GM18499 (cell line): ENCODE data around the gene DENND2C.

ENCODE experiments used
- ATAC-seq: cut with Tn5 transposase; IDR thresholded peaks from one replicate; pipeline ENCODE4 v1.9.1; 2021; ENCODE audit warnings: moderate number of reproducible peaks; ENCODE audit not compliant: insufficient read depth, unreplicated experiment

Gene DENND2C

DNA sequence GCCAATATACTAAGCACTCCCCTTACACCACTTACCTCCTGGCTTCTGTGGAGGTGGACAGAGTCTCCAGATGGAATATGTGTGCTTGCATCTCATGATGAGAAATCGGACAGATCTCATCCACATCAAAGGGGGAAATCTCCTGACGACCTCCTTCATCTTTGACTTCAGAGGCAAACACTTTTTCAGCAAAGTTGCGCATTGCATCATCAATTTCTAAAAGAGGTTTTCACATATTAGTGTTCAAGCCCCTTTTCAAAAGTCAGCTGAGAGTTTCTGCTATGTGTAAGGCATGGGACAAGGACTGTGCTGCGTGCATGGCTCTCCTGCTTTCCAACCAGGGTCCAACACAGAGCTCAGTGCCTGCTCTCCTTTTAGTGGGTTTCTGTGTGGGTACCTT, 18.7 kb upstream of the DENND2C start:
- no peak for ATAC-seq

DNA sequence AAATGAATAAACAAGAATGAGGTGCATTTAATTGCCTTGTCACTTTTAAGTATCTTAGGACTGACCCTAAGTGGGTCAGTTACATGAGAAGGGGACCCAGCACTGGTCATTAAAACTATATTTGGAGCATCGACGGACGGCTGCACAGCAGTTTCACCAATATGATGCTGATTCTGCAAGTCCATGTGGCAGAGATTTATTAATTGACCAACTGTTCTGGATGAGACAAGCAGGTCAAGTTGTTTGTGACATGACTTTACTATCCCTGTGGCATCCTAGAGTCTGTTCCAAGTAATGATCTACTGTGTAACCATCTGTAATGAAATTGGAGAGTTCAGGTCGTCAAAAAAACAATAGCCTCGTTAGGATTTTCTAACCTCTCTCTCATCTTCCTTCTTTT, 16.0 kb upstream of the DENND2C start:
- ATAC-seq: no peak

- no peak for ATAC-seq
Measured at GRCh38 chr1:114677691-114678090, 7.8 kb upstream of the DENND2C start.

GRCh38 chr1:114676115-114676514, 6.3 kb upstream of the DENND2C start:
- ATAC-seq: no peak

DNA sequence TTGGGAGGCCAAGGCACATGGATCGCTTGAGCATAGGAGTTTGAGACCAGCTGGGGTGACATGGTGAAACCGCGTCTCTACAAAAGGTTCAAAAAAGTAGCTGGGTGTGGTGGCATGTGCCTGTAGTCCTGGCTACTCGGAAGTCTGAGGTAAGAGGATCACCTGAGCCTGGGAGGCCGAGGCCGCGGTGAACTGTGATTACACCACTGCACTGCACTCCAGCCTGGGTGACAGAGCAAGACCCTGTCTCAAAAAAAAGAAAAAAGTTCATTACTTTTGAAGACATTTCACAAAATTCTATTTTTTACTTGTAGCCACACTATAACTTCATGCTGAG, 2.1 kb upstream of the DENND2C start:
- ATAC-seq: no peak

DNA sequence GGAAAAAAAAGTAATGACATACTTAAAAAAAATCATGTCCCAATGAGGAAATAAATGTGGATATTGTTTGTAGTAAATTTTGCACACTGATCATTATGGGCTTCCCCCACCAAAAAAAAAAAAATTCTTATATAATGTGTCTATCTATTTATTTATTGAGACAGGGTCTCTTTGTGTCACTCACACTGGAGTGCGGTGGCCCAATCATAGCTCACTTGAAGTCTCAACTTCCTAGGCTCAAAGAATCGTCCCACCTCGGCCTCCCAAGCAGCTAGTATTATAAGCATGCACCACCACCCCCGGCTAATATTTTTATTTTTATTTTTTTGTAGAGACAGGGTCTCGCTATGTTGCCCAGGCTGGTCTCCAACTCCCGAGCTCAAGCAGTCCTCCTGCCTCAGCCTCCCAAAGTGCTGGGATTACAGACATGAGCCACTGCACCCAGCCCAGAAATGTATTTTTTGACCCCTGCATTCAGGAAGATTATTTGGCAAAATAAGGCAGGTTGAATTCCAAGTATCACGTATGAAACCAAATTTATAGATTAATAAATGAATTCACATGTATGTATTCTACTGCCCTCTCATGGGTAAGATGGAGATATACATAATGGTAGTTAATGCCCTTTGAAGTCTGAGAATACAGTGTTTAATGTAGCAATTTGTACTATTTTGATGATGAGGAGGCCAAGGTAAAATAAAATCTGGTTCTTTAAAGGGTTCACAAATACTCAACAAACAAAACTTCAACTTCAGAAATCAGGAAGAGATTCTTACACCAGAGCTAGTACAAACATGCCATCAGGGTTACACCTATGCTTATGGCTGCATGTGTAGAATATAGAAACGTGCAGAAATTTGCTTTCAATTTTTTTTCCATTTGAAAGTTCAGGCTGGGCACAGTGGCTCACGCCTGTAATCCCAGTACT, 1.4 kb upstream of the DENND2C start:
- no peak for ATAC-seq

- peak; percentile 94 for ATAC-seq
Measured at GRCh38 chr1:114670083-114671010, 498 bp upstream of the DENND2C start.

- no peak for ATAC-seq
Measured at GRCh38 chr1:114668784-114669561, 876 bp downstream of the DENND2C start.

DNA sequence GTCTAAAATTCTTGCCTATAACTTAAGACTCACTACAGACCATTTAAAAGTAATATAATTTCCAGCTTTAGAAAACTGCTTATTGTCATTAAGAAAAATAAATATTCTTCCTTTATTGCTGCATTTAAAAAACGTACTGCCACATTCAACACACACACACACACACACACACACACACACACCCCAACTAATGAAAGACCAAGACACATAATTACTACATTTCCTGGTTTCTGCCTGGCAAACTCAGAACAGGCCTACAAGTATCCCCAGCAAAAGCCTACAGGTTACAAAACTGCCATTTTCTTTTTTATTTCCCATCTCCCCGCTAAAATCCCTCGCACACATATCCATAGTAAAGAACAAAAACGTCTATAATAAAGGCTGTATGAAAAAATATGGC, 1.5 kb downstream of the DENND2C start:
- ATAC-seq: no peak

DNA sequence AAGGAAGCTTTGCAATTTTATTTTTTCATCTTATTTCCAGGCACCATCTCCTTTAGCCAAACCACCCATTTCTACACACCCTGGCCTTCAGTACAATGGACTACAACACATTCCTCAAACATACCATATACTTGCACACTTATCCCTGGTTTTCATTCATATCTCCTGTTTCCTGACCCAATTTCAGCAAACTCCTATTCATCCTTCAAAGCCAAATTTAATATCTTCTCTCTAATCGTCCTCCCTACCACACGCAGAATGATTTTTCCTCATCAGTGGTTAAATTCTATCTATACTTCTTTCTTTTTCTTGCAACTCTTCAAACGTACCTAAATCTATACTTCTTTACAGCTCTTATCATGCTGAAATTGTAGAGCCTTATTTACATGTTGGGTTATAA, 2.9 kb downstream of the DENND2C start:
- ATAC-seq: no peak

- ATAC-seq: no peak
Measured at GRCh38 chr1:114660238-114660637, 9.6 kb downstream of the DENND2C start.

DNA sequence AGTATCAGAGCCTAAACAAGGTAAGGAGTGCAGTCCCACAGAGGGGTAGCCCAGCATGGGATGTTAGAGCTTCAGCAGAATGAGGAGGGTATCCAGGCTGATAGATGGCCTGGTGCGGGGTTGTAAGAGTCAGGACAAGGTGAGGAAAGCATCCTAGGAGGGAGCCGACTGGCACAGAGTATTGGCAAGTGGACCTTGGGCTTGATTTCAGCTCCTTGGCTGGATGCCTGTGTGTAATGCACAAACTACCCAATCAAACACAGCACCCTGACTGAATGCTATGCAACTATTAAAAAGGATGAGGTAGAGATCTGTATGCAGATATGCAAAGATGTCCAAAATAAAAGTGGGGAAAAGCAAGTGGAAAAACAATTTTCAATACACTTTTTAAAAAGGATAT, 18.0 kb downstream of the DENND2C start:
- ATAC-seq: no peak

- no peak for ATAC-seq
Measured at GRCh38 chr1:114648503-114648902, 21.3 kb downstream of the DENND2C start.

DNA sequence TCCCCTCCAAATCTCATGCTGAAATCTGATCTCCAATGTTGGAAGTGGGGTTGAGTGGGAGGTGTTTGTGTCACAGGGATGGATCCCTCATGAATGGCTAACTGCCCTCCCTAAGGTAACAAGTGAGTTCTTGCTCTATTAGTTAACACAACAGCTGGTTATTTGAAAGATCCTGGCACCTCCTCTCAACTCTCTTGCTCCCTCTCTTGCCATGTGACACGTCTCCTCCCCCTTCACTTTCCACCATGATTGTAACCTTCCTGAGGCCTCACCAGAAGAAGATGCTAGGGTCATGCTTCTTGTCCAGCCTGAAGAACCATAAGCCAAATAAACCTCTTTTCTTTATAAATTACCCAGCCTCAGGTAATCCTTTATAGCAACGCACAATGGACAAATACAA, 28.5 kb downstream of the DENND2C start:
- ATAC-seq: no peak

DNA sequence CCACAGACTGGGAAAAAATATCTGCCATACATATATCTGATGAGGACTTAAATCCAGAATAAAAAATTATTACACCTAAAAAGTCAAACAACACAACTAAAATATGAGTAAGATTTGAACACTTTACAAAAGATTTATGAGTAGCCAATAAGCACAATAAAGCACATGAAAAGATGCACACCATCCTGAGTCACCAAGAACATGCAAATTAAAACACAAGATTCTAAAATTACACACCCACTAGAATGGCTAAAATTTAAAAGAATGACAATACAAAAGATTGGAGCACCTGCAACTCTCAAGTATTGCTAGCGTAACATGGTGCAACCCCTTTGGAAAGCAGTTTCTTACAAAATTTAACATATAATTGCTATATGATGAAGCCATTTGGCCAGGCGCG, 30.9 kb downstream of the DENND2C start:
- ATAC-seq: no peak

DNA sequence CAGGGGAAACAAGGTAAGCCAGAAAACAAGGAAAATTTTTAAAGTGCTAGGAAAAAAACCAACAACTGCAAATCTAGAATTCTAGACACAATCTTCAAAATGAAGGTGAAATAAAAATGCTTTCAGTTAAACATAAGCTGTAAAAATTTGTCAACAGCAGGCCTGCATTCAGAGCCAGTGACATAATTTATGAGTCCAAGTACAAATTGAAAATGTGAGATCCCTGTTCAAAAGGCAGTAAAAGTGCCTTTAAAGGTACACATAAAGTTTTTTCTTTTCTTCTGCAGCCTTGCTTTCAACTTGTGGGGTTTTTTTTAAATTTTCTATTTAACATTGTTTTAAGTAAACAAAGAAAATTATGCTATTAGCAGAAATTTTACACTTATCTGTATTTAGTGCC, 37.4 kb downstream of the DENND2C start:
- ATAC-seq: no peak

DNA sequence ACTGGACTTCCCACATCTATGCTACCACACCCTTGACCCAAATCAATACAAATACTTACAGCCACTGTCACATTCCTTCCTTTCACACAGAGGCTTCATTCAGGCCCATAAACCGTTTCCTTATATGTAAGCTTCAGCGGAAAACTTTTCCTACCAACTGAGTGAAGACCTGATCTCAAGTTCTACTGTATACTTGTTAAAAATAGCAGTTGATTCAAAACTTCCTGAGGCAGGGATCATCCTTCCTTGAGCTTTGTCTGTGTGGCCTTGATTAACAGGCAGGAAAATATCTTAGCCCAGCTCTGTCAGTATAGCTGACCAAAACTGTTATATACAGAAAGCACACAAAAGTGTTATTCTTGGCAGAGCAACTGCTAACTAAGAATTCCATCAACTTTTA, 42.7 kb downstream of the DENND2C start:
- no peak for ATAC-seq

GRCh38 chr1:114623364-114623763, 46.5 kb downstream of the DENND2C start:
- no peak for ATAC-seq

- ATAC-seq: no peak
Measured at GRCh38 chr1:114620419-114620818, 49.4 kb downstream of the DENND2C start.

- no peak for ATAC-seq
Measured at GRCh38 chr1:114618606-114619005, 51.2 kb downstream of the DENND2C start.
